WTC11 (cell line): ENCODE results near the gene CDK6.

Source experiments
- CTCF ChIP-seq: fragments of 200-600 bp; IDR thresholded peaks from 2 replicates; pipeline ENCODE4 v1.8.0; 2022; ENCODE audit warnings: antibody characterized with exemption
- FOXP1 ChIP-seq: sonication (generic); formaldehyde crosslinking; IDR thresholded peaks from 2 replicates; pipeline ENCODE4 v1.8.0; 2022; ENCODE audit warnings: missing genetic modification reagents, mild to moderate bottlenecking, moderate library complexity, borderline replicate concordance
- PRDM15 ChIP-seq: sonication (generic); formaldehyde crosslinking; IDR thresholded peaks from 2 replicates; pipeline ENCODE4 v1.8.0; 2022; ENCODE audit warnings: missing genetic modification reagents
- ZNF423 ChIP-seq: fragments of 250-450 bp; sonication (Bioruptor Pico); IDR thresholded peaks from 2 replicates; pipeline ENCODE4 v2.1.2; 2022; ENCODE audit warnings: mild to moderate bottlenecking, moderate library complexity
- TF ChIP-seq, protein P1 (sequence below): sonication (generic); formaldehyde crosslinking; IDR thresholded peaks from 2 replicates; pipeline ENCODE4 v1.8.0; 2022; ENCODE audit warnings: mild to moderate bottlenecking, missing genetic modification reagents

DNA sequence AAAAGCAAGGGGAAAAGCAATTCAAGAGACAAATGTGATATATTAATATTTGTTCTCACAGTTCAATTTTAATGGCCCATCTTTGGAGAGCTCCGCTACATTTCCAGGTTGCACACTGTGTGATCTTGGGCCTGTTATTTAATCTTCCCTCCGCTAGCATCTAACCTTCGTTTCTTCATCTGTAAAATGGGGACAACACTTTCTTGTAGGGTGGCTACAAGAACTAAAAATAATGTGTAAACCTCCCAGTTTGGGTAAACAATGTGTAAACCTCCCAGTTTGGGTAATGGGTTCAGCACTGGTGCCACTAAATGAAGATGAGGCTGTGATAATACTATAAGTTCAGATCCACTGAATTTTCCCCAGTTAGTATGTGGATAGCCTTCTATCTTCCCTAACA lies 99.5 kb downstream of the CDK6 start:
- TF ChIP-seq CTCF: no peak
- no peak for TF ChIP-seq PRDM15 (CRISPR knock-in tag)
- TF ChIP-seq, protein P1, sequence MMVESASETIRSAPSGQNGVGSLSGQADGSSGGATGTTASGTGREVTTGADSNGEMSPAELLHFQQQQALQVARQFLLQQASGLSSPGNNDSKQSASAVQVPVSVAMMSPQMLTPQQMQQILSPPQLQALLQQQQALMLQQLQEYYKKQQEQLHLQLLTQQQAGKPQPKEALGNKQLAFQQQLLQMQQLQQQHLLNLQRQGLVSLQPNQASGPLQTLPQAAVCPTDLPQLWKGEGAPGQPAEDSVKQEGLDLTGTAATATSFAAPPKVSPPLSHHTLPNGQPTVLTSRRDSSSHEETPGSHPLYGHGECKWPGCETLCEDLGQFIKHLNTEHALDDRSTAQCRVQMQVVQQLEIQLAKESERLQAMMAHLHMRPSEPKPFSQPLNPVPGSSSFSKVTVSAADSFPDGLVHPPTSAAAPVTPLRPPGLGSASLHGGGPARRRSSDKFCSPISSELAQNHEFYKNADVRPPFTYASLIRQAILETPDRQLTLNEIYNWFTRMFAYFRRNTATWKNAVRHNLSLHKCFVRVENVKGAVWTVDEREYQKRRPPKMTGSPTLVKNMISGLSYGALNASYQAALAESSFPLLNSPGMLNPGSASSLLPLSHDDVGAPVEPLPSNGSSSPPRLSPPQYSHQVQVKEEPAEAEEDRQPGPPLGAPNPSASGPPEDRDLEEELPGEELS (CRISPR knock-in tag): no peak
- TF ChIP-seq FOXP1 (CRISPR knock-in tag): no peak
- TF ChIP-seq ZNF423 (CRISPR knock-in tag): no peak
